ENCODE data around the gene GALNT13.

GALNT13 gene

GRCh38 chr2:153944800-153945199, 73.1 kb downstream of the GALNT13 start:
- no peak for DNase-seq (ENCODE audit: low spot score)

GRCh38 chr2:153946036-153946435, 74.3 kb downstream of the GALNT13 start:
- DNase-seq (ENCODE audit: low spot score) = no peak

GRCh38 chr2:153953761-153954160, 82.0 kb downstream of the GALNT13 start:
- DNase-seq (ENCODE audit: low spot score) = no peak

- DNase-seq (ENCODE audit: low spot score) = no peak
Measured at GRCh38 chr2:153963256-153963655, 91.5 kb downstream of the GALNT13 start.

- no peak for DNase-seq (ENCODE audit: low spot score)
Measured at GRCh38 chr2:153967248-153967973, 95.7 kb downstream of the GALNT13 start.

GRCh38 chr2:153971250-153971649, 99.5 kb downstream of the GALNT13 start:
- no peak for DNase-seq (ENCODE audit: low spot score)

- DNase-seq (ENCODE audit: low spot score) = peak; percentile 1
Measured at GRCh38 chr2:153971855-153972254, 100.1 kb downstream of the GALNT13 start.

- no peak for DNase-seq (ENCODE audit: low spot score)
Measured at GRCh38 chr2:153972412-153972811, 100.7 kb downstream of the GALNT13 start.

GRCh38 chr2:153986488-153987229, 114.9 kb downstream of the GALNT13 start:
- DNase-seq (ENCODE audit: low spot score) = no peak

GRCh38 chr2:153990771-153991170, 119.0 kb downstream of the GALNT13 start:
- no peak for DNase-seq (ENCODE audit: low spot score)

- no peak for DNase-seq (ENCODE audit: low spot score)
Measured at GRCh38 chr2:154013514-154013913, 141.8 kb downstream of the GALNT13 start.

- no peak for DNase-seq (ENCODE audit: low spot score)
Measured at GRCh38 chr2:154015233-154015632, 143.5 kb downstream of the GALNT13 start.

- no peak for DNase-seq (ENCODE audit: low spot score)
Measured at GRCh38 chr2:154029504-154029903, 157.8 kb downstream of the GALNT13 start.

GRCh38 chr2:154032220-154032619, 160.5 kb downstream of the GALNT13 start:
- no peak for DNase-seq (ENCODE audit: low spot score)

- no peak for DNase-seq (ENCODE audit: low spot score)
Measured at GRCh38 chr2:154046493-154046892, 174.8 kb downstream of the GALNT13 start.

- DNase-seq (ENCODE audit: low spot score) = no peak
Measured at GRCh38 chr2:154048905-154049304, 177.2 kb downstream of the GALNT13 start.

- DNase-seq (ENCODE audit: low spot score) = no peak
Measured at GRCh38 chr2:154049561-154049960, 177.8 kb downstream of the GALNT13 start.

- DNase-seq (ENCODE audit: low spot score) = no peak
Measured at GRCh38 chr2:154067124-154067523, 195.4 kb downstream of the GALNT13 start.

GRCh38 chr2:154078926-154079325, 207.2 kb downstream of the GALNT13 start:
- no peak for DNase-seq (ENCODE audit: low spot score)

GRCh38 chr2:154092571-154092970, 220.8 kb downstream of the GALNT13 start:
- no peak for DNase-seq (ENCODE audit: low spot score)

- DNase-seq (ENCODE audit: low spot score) = no peak
Measured at GRCh38 chr2:154093856-154094255, 222.1 kb downstream of the GALNT13 start.

GRCh38 chr2:154097833-154098398, 226.2 kb downstream of the GALNT13 start:
- no peak for DNase-seq (ENCODE audit: low spot score)

GRCh38 chr2:154120706-154121105, 249.0 kb downstream of the GALNT13 start:
- no peak for DNase-seq (ENCODE audit: low spot score)

Measured in RKO (cell line).